NCI-H2227 treated with DMSO at 0.1 percent for 48 hours (cell line): Measurements from ENCODE around the gene PABPC3.
A peak's percentile ranks its signal among the peaks of the same experiment; 100 is the strongest.

Experiments
- DNase-seq: peaks from one replicate; lab custom pipeline; 2025; lab: John Stamatoyannopoulos, UW

The PABPC3 gene

DNA sequence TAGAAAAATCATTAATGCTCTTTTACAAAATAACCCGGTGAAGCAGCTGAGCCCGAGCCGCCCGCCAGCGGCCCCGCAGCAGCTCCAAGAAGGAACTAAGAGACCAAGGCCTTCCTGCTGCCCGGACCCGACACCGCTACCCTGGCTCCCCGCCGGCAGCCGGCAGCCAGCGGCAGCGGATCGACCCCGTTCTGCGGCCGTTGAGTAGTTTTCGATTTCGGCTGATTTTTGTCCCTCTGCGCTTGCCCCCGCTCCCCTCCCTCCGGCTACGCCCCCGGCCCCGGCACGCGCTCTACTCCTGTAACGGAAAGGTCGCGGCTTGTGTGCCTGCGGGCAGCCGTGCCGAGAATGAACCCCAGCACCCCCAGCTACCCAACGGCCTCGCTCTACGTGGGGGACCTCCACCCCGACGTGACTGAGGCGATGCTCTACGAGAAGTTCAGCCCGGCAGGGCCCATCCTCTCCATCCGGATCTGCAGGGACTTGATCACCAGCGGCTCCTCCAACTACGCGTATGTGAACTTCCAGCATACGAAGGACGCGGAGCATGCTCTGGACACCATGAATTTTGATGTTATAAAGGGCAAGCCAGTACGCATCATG, at the start of gene PABPC3:
Gene PABPC3, plus strand, starts transcription at position 286 of the 603 bp plus-strand sequence. Its CDS starts 63 bp downstream, at position 349.
- DNase-seq: peak; percentile 1

DNA sequence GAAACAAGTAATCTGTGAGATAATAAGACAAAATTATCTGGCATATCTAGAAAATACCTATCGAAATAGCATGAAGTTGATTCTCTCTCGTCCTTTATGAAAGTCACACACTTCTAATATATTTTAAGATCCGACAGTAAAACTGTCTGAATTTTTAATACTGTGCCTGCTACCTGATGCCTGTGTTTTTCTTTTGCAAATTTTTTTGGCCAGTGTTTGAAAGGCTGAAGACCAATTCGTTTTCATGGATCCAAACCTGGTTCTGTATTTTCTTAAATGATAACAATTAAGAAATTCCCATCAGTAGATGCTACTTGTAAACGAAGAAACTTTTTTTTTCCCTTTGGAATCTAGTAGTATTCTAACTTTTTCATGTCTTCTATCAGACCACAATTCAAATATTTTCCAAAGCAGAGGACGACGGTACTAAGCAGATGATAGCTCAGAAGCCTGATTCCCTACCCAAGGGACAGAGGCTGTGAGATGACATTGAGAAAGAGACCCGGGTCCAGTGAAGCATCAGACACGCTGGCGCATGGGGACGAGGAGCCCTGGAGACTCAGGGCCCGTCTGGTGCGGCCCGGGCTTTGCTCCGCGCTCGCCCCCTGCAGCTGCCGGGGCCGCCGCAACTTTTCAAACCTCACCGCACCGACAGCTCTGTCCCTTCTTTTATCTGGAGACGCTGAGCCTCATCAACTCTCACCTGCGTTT, 49.5 kb upstream of the PABPC3 start:
- no peak for DNase-seq

DNA sequence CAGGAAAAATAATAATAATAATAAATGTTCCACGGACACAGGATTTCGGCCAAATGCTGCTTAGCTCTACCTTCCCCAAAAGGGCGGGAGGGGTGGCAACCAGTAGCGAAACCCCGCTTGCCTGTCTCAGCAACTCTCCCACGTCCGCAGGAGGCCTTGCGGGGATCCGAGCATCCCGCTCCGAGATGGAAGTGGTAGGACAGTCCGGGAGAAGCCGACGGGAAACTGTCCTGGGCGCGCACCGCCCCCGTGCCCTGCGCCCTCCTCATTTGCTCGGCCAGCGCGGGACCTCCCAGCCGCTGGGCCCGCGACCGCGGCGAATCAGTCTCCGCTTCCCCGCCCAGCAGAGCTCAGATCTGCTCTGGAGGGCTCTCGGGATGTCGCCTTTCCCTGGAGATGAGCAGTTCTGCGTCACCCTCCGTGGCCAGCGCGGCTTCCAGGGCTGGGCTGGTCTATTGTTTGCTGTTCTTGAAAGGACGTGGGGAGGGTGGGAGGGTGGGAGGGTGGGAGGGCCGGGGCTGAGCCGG, 48.9 kb upstream of the PABPC3 start:
- DNase-seq: peak; percentile 66

DNA sequence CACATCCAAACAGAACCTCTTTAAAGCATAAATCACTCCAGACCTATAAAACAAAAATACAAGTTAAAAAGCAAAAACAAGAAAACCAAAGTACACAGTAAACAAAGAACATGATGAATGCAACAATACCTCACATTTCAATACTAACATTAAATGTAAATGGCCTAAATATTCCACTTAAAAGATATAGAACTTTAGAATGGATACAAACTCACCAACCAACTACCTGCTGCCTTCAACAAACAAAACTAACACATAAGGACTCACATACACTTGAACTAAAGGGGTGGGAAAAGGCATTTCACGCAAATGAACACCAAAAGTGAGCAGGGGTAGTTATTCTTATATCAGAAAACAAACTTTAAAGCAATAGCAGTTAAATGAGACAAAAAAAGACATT, 44.9 kb upstream of the PABPC3 start:
- no peak for DNase-seq

DNA sequence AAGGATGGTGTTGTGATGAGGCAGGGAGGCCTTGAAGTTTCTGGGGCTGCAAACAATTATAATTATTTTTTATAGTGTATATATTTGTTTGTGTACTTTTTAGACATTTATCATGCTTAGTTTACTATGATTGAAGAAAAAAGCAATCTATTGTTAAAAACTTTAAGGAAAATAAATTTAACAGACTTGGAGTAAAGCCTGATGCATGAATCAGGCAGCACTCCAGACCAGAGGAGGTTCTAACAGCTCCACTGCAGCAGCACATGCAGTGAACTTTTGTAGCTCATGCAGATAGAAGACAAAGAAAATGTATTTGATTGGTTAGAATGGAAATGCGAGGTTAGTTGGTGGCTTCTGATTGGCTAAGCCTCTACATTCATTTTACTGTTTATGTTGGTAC, 36.8 kb upstream of the PABPC3 start:
- DNase-seq: no peak

DNA sequence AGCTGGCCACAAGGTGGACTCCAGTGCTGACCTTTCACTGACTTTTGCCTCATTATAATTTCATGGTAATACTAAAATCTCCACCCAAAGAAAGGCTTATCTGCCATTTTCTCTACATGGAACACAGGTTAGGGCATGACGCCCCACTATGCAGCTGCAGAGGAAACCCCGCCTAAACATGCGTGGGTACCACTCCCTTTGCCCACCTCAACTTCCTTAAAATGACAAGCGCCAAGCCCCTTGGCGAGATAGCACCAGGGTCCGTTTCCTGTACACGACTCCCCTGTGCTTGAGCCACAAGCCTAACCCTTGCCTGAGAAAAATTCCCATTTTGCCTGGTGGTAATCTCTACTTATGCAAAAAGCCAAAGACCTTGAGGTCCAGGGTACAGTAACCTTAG, 36.0 kb upstream of the PABPC3 start:
- no peak for DNase-seq

DNA sequence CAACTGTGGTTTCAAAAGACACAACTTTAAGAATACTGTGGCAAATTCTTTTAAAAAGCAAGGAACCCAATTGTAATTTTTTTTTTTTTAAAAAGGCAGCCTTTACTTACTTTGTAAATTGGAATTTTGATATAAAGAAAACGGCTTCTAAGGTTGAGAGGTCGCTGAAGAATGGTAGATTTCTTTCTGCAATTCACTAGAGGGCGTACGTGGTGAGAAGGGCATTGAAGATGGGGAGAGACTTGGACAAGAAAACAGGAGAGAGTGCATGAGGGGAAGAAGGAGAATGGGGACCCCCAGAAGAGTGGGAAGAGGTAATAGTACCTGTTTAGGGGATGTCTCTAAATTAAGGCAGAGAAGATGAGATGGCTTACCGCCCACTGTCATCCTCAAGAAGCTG, 33.5 kb upstream of the PABPC3 start:
- no peak for DNase-seq

DNA sequence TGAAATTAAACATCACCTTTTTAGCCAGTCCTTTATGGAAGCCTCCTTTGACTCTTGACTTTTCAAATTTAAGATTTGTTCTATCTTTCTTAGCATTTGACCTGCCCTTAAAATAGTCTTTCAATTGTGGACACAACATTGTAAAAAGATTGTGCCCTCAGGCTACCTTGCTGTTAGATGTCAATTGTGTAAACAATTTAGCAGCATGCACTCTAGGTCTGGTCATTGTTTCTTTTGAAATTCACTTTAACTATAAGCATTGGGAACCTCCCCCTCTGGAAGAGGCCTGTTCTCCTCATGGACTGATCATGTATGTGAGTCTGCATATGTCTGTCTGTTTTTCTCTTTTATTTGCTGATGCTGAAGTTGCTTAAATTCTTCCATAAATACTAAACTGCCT, 31.5 kb upstream of the PABPC3 start:
- DNase-seq: no peak

DNA sequence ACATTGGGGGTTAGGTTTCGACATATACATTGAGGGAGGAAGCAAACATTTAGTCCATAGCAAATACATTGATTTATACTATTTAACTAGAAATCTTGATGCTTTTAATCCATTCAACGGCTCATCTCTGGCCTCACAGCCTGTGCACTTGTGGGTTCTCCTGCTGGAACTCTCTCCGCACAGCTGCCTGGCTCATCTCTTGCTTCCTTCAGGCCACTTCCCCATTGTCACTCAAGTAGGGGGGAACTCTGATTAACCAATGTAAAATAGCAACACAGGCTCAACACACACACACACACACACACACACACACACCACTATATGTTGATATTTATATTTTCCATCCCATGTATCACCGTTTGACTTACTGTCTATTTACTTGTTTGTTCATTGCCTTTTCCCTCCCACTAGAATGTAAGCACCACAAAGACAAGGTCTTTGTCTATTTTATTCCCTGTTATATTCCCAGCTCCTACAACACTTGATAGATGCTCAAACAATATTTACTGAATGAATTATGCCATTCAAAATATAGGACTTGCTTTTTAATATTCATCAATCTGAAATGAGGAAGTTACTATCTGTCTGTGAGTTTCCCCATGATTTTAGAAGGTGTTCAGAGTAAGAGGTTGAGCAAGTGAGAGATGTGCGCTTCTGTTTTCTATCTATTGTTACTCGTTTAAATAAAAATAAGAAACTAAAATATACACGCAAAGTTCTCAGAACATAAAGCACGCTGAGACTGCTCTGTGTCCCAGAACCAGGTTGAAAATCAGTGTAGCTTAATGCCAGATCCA, 29.8 kb upstream of the PABPC3 start:
- no peak for DNase-seq

DNA sequence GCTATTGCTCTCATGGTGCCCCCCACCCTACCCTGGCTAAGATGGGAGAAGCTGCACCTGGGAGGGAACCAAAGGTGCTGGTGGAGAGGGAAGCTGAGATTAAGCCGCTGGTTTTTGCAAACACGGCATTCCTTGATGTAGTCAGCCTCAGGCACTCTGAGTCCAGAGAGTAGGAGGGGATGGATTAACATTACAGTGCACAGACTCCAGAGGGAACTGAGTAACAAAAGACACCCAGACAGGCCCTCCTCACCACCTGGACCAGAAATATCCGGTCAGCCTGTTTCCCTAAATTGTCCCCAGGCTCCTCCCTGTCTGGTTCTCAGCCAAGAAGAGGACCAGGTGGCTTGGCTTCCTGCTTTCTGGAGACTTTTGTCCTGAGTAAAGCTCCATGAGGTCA, 28.9 kb upstream of the PABPC3 start:
- no peak for DNase-seq

DNA sequence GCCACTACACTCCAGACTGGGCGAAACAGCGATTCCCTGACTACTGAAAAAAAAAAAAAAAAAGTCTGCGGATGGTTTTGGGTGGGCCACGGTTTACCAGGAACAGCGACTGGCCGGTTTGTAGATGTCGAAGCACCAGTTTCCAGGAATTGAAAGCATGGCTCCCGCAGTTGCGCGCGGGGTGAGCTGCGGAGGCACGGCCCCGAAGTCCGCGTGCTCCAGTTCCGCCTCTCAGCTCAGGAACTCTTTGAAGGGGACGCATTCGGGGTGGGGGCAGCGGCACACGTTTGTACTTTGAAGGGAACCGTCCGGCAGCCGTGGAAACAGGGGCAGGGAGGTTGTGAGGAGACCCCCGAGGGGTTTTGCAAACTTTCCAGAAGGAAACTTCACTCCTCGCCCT, 27.1 kb upstream of the PABPC3 start:
- no peak for DNase-seq

DNA sequence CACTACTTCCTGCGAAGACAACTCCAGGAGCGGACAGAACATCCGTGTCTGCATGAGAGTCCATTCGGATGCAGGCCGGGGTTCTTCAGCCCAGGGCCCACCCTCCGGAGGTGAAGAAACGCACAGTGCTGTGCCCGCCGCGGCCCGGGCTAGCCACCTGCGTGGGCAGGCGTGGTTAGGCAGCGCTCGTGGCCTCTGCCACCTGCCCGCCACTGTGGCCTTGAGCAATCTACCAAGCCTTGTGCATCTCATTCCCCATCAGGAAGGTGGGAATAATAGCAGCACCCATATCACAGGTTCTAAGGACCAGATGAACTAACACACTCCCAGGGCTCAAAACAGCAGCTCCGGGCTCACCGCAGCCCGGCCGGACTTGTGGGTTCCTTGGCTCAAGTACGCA, 26.7 kb upstream of the PABPC3 start:
- no peak for DNase-seq

DNA sequence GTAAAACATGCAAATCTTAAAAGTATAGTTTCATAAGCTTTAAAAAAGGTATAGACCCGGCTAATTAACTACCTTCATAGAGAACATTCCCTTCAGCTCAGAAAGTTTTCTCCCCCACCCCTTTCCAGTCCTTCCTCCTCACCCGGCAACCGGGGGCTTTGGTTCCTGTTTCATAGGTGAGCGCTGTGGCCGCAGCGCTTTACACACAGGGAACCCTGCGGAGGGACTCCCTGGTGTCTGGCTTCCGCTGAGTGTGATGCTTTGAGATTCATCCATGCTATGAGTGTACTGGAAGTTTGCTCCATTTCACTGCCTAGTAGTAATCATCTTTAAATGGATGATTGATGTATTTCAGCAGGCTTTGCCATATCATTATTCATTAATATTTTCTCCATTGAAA, 26.0 kb upstream of the PABPC3 start:
- no peak for DNase-seq

DNA sequence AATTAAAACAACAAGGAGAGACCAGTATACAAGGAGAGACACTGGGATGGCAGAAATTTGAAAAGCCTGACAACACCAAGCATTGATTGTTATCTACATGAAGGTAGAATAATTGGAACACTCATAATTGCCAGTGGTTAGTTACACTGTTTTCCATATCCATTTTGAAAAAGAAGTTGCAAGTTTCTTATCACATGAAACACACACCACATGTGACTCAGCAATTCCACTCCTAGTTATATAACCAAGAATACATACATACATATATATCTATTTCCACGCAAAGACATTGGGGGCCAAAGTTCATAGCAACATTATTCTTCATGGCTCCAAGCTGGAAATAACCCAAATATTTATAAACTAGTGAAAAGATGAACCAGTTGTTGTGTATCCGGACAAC, 15.2 kb upstream of the PABPC3 start:
- no peak for DNase-seq

DNA sequence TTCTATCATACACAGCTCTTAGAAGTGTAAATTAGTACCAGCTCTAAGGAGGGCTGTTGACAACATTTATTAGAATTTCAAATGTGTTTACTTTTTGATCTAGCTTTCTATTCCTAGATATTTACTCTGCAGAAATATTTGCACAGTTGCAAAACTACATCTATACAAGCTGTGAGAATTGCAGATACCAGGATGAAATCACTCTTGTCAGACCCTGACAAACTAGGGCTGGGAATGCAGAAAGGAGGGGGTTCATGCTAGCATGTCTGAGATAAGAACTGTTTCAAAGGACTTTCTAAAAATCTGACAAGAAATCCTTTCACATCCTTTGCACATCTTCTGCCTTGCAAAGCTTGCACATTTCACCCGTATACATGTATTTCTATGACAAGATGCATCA, 11.8 kb upstream of the PABPC3 start:
- DNase-seq: no peak

DNA sequence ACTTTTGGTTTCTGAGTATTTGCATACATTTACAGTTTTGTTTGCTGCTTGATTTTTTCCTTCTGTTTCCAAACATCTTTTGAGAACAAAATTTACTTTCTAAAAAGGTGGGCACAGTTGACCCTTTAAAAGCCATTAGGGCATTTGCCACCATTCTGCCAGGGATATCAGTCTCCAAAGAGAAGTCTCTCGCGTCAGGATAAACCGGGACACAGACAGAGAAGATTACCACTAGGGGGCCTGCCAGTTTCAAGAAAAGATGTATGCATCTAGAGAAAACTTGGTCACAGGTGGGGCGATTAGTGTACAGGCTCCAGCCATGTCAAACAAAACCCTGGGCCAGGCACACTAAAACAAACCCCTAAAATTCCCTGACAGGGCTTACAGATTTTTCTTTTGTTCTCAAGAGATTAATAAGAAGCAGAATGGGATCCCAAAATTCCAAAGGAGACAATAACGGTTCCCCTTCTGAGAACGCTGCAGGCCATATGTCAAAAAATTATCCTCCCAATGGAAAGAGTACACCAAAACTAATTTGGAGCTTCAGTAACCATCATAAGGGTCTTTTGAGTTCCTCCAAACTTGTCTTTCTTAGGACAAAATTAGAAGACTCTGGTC, 10.7 kb upstream of the PABPC3 start:
- peak; percentile 18 for DNase-seq

DNA sequence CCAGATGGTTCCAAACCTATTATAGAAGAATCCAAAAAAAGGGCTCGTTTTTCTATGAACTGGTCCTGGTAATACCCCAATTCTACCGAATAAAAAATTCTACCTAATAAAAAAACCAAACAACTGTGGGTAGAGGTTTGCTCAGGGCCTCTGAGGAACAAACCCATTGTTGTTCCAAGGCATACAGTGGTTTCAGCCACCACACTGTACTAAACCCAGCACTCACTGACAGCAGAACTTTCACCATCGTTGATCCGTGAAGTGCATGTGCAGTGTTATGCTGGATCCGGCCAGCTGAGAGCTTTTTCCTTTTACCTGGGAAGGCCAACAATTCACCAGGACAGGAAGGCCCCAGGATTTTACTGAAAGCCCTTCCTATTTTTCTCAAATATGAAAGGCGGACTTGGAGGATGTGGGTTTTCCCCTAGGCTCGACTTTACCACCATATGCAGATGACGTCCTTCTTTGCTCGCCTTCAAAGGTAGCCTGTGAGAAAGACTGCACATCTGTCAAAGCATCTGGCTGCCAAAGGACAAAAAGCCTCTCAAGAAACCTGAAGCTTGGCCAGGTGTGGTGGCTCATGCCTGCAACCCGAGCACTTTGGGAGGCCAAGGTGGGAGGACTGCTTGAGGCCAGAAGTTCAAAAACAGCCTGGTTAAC, 7.2 kb upstream of the PABPC3 start:
- no peak for DNase-seq

DNA sequence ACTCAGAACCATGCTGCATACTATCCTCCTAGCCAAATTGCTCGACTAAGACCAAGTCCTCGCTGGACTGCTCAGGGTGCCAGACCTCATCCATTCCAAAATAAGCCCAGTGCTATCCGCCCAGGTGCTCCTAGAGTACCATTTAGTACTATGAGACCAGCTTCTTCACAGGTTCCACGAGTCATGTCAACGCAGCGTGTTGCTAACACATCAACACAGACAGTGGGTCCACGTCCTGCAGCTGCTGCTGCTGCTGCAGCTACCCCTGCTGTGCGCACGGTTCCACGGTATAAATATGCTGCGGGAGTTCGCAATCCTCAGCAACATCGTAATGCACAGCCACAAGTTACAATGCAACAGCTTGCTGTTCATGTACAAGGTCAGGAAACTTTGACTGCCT, 1.5 kb downstream of the PABPC3 start:
- no peak for DNase-seq

DNA sequence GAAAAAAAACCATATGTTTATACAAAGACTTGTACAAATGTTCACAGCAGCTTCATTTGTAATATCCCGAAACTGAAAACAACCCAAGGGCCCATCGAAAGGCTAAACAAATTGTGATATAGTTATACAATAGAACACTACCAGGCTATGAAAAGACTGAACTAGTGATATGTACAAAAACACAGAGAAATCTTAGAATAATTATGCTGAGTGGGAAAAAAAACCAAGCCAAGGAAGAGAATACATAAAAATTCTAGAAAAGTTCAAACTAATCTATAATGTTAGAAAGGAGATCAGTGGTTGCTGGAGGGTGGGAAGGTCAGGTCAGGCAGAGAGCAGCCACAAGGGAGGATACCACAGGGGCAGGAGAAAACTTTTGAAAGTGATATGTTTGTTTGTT, 7.8 kb downstream of the PABPC3 start:
- DNase-seq: no peak

DNA sequence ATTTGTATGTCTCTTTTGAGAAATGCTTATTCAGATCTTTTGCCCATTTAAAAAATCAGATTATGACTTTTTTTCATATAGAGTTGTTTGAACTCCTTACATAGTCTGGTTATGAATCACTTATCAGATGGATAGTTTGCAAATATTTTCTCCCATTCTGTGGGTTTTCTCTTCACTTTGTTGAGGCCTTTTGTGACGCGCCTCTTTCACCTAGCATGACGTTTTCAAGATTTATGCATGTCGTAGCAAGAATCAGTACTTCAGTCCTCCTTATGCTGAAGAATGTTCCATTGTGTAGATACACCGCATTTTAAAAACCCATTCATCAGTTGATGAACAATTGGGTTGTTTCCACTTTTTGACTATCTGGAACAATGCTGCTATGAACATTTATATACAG, 13.4 kb downstream of the PABPC3 start:
- DNase-seq: no peak

DNA sequence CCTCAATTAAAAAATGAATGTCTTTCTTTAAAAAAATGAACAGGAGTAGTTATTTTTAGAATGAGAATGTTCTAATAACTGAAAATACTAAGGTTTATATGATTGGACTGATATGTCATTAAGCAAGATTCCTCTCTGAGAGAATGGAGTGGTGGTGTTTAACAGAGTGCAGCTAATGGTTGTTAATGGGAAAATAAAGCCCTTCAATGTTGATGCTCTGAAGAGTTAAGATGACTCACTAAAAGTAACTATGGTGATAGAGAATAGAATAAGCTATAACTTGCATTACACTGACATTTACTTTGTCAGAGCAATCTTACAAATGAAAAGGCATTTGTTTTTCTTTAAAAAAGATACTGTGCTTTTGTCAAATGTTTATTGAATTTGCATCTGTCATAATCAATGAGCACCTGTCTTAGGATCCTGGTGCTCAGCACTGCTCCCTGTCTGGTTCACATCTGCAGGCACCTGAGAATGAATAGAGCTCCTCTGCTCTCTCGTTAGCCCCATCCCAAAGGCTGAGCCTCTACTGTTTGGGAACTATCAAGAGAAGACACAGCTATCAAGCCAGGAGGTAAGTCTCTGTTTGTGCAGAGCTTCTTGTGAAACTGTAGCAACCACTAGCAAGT, 15.1 kb downstream of the PABPC3 start:
- no peak for DNase-seq

DNA sequence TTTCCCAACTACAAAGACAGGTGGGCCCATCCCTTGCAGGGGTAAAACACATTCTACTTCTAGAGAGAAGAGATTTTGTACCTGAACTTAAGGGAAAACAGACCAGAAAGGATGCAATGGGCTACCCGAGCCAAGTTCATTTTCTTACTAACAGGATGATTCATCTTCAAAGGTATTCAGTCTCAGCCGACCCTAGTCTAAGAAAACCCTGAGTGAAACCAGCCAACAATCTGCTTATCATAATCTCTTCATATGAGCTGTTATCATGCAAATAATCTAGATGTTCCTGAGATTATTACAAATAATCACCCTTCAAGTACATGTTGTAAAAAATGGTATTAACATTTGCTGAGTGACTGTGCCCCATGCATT, 15.6 kb downstream of the PABPC3 start:
- DNase-seq: no peak
